ENCODE data around the gene PSAPL1.
"Not testable (repeated sequence)": the region's sequence is repeated elsewhere in the genome, so short reads cannot be mapped to it uniquely, and the experiment has no call there.

Gene PSAPL1

GRCh38 chr4:7460566-7460965 is 25.8 kb upstream of the PSAPL1 start:
- H3K4me3 ChIP-seq (ENCODE audit: low read depth, low read length): no peak overlapping the region
- no peak for TF ChIP-seq CTCF (conservative IDR thresholded peaks at IDR 0.05; ENCODE audit: low read depth, low read length)
- peak; percentile 32 for DNase-seq (ENCODE audit: low read depth)

- no peak for TF ChIP-seq CTCF (conservative IDR thresholded peaks at IDR 0.05; ENCODE audit: low read depth, low read length)
- DNase-seq (ENCODE audit: low read depth): no peak
- H3K4me3 ChIP-seq (ENCODE audit: low read depth, low read length): no peak overlapping the region
These were observed 24.7 kb upstream of the PSAPL1 start for GRCh38 chr4:7459471-7459870.

- no peak for TF ChIP-seq CTCF (conservative IDR thresholded peaks at IDR 0.05; ENCODE audit: low read depth, low read length)
- no peak overlapping the region for H3K4me3 ChIP-seq (ENCODE audit: low read depth, low read length)
- no peak for DNase-seq (ENCODE audit: low read depth)
These were observed 23.7 kb upstream of the PSAPL1 start for GRCh38 chr4:7458477-7458876.

- no peak for TF ChIP-seq CTCF (conservative IDR thresholded peaks at IDR 0.05; ENCODE audit: low read depth, low read length)
- H3K4me3 ChIP-seq (ENCODE audit: low read depth, low read length): no peak overlapping the region
- no peak for DNase-seq (ENCODE audit: low read depth)
These were observed 23.3 kb upstream of the PSAPL1 start for GRCh38 chr4:7458066-7458425.

GRCh38 chr4:7457201-7458065 is 22.7 kb upstream of the PSAPL1 start:
- TF ChIP-seq CTCF (conservative IDR thresholded peaks at IDR 0.05; ENCODE audit: low read depth, low read length): no peak
- no peak for DNase-seq (ENCODE audit: low read depth)
- no peak overlapping the region for H3K4me3 ChIP-seq (ENCODE audit: low read depth, low read length)

- H3K4me3 ChIP-seq (ENCODE audit: low read depth, low read length): not testable (repeated sequence)
These were observed 18.1 kb upstream of the PSAPL1 start for GRCh38 chr4:7452802-7453201.

GRCh38 chr4:7451800-7452199 is 17.1 kb upstream of the PSAPL1 start:
- TF ChIP-seq CTCF (conservative IDR thresholded peaks at IDR 0.05; ENCODE audit: low read depth, low read length): no peak
- H3K4me3 ChIP-seq (ENCODE audit: low read depth, low read length): no peak overlapping the region

More at GRCh38 chr4:7452802-7453201, 18.1 kb upstream of the PSAPL1 start:
- DNase-seq (ENCODE audit: low read depth): not testable (repeated sequence)

More at GRCh38 chr4:7451800-7452199, 17.1 kb upstream of the PSAPL1 start:
- no peak for DNase-seq (ENCODE audit: low read depth)

Measured in choroid plexus epithelial cell (primary cell).